ENCODE measurements around the gene VEZT. TPM values are rescaled to one million over a fixed set of nuclear protein-coding genes. Genes with fewer than 3 reads are reported as not detected.
"Not testable (repeated sequence)": the region's sequence is repeated elsewhere in the genome, so short reads cannot be mapped to it uniquely, and the experiment has no call there.

The VEZT gene
- total RNA-seq, 2 donors from 2014 or later: 46.4 to 54.9 TPM

DNA sequence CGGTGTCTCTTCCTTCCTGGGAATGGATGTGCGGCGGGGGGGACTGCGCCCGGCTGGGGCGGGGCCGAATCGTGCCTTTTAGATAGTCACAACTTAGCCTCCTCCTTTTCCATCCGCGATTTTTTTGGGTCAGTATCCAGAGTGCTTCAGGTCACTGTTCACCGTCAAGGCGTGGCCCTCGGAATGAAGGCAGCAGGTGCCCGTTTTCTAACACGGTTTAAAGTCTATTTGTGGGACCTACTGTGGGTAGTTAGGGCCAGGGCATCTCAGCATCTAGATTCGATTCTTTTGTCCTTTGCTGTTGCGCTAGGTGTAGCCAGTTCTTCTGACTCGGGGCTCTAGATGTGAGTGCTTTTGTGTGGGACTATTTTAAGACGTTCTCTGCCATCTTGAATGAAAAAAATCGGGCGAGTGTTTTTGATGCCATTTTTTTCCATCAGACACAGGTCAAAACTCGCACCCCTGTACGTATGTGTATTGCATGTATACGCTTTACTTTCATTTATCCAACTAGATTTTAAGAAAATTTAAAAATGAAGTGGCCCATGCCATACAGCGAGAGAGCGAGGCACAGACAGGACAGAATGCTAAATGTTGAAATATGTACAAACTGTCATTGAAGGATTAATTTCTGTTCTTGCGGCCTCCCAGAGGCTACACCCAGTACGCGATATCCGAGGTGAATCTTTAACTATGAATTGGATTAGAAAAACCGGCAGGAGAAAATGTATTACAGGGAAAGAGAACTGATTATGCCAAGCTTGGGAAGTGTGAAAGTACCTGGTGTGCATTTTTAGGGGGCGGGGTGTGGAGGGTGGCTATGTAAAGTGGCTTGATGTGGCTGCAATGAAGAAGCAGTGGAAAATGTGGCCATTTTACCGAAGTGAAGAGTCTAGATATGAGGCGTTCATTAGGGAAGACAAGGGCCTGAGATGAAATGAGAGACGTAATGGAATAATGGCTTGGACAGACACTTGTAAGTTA lies 835 bp downstream of the VEZT start:
- Mint-ChIP-seq H3K4me1 (peaks cover 24% of the 10 kb centered on the region), H3K27me3 (peaks cover 7% of the 10 kb centered on the region), H3K4me3 (peak overlapping the region; percentile 100), H3K36me3 (ENCODE audit: low read depth) (peaks cover 5% of the 10 kb centered on the region), H3K27ac (peak overlapping the region; percentile 99)
- DNase-seq: peak in 1 of 3 donors; percentile 18
- peak; percentile 5 for ATAC-seq
- no peaks in the 10 kb centered on the region for H3K9me3 ChIP-seq (ENCODE audit: control insufficient read depth, low read length, poor library complexity, severe bottlenecking)

- peaks cover 4% of the 10 kb centered on the region for H3K27me3 Mint-ChIP-seq
- H3K9me3 ChIP-seq (ENCODE audit: control insufficient read depth, low read length, poor library complexity, severe bottlenecking): no peaks in the 10 kb centered on the region
- no peak overlapping the region for H3K27ac Mint-ChIP-seq
- peaks cover 11% of the 10 kb centered on the region for H3K36me3 Mint-ChIP-seq (ENCODE audit: low read depth)
- H3K4me3 Mint-ChIP-seq: peak overlapping the region; percentile 65
- ATAC-seq: no peak
- H3K4me1 Mint-ChIP-seq: peaks cover 29% of the 10 kb centered on the region
- no peak for DNase-seq
Measured at GRCh38 chr12:95220190-95220589, 2.6 kb downstream of the VEZT start.

GRCh38 chr12:95220726-95221125 lies 3.1 kb downstream of the VEZT start:
- no peaks in the 10 kb centered on the region for H3K9me3 ChIP-seq (ENCODE audit: control insufficient read depth, low read length, poor library complexity, severe bottlenecking)
- Mint-ChIP-seq H3K4me3 (peak overlapping the region; percentile 65), H3K27ac (no peak overlapping the region), H3K27me3 (no peaks in the 10 kb centered on the region), H3K4me1 (peaks cover 28% of the 10 kb centered on the region), H3K36me3 (ENCODE audit: low read depth) (peaks cover 11% of the 10 kb centered on the region)
- ATAC-seq (no peak), DNase-seq (no peak)

- ATAC-seq (no peak), DNase-seq (no peak)
- Mint-ChIP-seq H3K4me1 (peaks cover 21% of the 10 kb centered on the region), H3K36me3 (ENCODE audit: low read depth) (peaks cover 6% of the 10 kb centered on the region), H3K4me3 (peak overlapping the region; percentile 12), H3K27ac (no peak overlapping the region), H3K27me3 (no peaks in the 10 kb centered on the region)
- H3K9me3 ChIP-seq (ENCODE audit: control insufficient read depth, low read length, poor library complexity, severe bottlenecking): no peaks in the 10 kb centered on the region
Measured at GRCh38 chr12:95224202-95225170, 6.9 kb downstream of the VEZT start.

DNA sequence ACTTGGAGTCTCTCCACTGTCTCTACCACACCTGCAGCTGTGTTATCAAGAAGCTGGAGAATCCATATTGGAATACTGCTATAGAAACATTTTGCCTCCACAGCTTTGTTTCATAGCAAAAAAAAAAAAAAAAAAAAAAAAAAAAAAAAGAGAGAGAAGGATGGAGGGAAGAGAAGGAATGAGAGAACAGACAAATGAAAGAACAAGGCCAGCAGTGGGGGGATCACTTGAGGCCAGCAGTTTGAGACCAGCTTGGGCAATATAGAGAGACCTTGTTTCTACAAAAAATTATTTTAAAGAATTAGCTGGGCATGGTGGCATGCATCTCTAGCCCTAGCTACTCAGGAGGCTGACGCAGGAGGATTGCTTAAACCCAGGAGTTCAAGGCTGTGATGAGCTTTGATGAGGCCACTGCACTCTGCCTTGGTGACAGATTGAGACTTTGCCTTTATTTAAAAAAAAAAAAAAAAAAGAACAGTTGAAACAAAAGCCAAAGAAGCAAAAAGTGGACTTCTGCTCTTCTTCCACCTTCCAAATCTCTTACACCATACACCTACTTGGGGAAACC lies 8.1 kb downstream of the VEZT start:
- H3K9me3 ChIP-seq (ENCODE audit: control insufficient read depth, low read length, poor library complexity, severe bottlenecking): no peaks in the 10 kb centered on the region
- Mint-ChIP-seq H3K4me3 (no peak overlapping the region), H3K27me3 (no peaks in the 10 kb centered on the region), H3K36me3 (ENCODE audit: low read depth) (peaks cover 6% of the 10 kb centered on the region), H3K4me1 (peaks cover 16% of the 10 kb centered on the region), H3K27ac (no peak overlapping the region)
- ATAC-seq: no peak
- no peak for DNase-seq

GRCh38 chr12:95227818-95228356 lies 10.3 kb downstream of the VEZT start:
- DNase-seq (no peak), ATAC-seq (no peak)
- H3K9me3 ChIP-seq (ENCODE audit: control insufficient read depth, low read length, poor library complexity, severe bottlenecking): no peaks in the 10 kb centered on the region
- Mint-ChIP-seq H3K27me3 (no peaks in the 10 kb centered on the region), H3K4me3 (no peak overlapping the region), H3K36me3 (ENCODE audit: low read depth) (peaks cover 6% of the 10 kb centered on the region), H3K27ac (no peak overlapping the region), H3K4me1 (peaks cover 21% of the 10 kb centered on the region)

- Mint-ChIP-seq H3K36me3 (ENCODE audit: low read depth) (peaks cover 6% of the 10 kb centered on the region), H3K27me3 (no peaks in the 10 kb centered on the region)
Measured at GRCh38 chr12:95228617-95229016, 11.0 kb downstream of the VEZT start.

GRCh38 chr12:95229636-95230035 lies 12.0 kb downstream of the VEZT start:
- H3K27me3 Mint-ChIP-seq: no peaks in the 10 kb centered on the region

More at GRCh38 chr12:95228617-95229016, 11.0 kb downstream of the VEZT start:
- DNase-seq (no peak), ATAC-seq (no peak)
- peaks cover 24% of the 10 kb centered on the region for H3K4me1 Mint-ChIP-seq
- no peaks in the 10 kb centered on the region for H3K9me3 ChIP-seq (ENCODE audit: control insufficient read depth, low read length, poor library complexity, severe bottlenecking)
- no peak overlapping the region for H3K4me3 Mint-ChIP-seq
- no peak overlapping the region for H3K27ac Mint-ChIP-seq

DNA sequence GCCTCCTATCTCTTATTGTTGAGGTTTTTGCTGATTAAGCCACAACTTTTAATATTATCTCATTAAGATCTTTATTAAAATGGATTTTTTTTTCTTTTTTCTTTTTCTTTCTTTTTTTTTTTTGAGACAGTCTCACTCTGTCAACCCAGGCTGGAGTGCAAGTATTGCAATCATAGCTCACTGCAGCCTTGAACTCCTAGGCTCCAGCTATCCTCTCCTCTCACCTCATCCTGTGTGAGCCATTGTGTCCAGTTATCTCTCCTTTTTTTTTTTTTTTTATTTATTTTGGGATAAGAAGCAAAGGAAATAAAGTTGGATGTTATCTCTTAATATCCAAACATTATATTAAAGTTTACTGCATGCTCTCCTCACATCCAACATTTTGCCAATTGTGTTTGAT lies 12.7 kb downstream of the VEZT start:
- H3K9me3 ChIP-seq (ENCODE audit: control insufficient read depth, low read length, poor library complexity, severe bottlenecking): no peaks in the 10 kb centered on the region
- Mint-ChIP-seq H3K27me3 (no peaks in the 10 kb centered on the region), H3K27ac (no peak overlapping the region), H3K36me3 (ENCODE audit: low read depth) (peaks cover 2% of the 10 kb centered on the region), H3K4me3 (no peak overlapping the region), H3K4me1 (peaks cover 19% of the 10 kb centered on the region)
- DNase-seq (no peak), ATAC-seq (no peak)

More at GRCh38 chr12:95229636-95230035, 12.0 kb downstream of the VEZT start:
- Mint-ChIP-seq H3K36me3 (ENCODE audit: low read depth) (peaks cover 4% of the 10 kb centered on the region), H3K27ac (no peak overlapping the region), H3K4me3 (no peak overlapping the region), H3K4me1 (peaks cover 23% of the 10 kb centered on the region)
- DNase-seq (no peak), ATAC-seq (no peak)
- no peaks in the 10 kb centered on the region for H3K9me3 ChIP-seq (ENCODE audit: control insufficient read depth, low read length, poor library complexity, severe bottlenecking)

DNA sequence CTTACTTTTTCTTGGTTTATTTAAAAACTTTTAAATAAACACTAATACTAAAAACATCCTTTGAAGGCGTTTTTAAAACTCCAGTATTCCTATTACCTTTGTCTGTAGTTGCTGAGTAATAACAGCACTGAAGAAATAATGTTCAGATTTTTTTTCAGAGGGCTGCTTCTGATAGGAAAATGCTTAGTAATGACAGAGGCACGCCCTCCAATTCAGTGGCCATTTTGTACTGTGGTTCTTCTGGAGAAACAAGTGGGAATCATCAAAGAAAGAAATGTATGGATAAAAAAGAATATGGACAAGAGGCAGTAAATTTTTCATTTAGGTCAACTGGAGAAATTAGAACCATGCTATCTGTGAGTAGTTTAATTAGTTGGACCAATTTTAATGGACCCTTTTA lies 13.6 kb downstream of the VEZT start:
- no peaks in the 10 kb centered on the region for H3K9me3 ChIP-seq (ENCODE audit: control insufficient read depth, low read length, poor library complexity, severe bottlenecking)
- no peak overlapping the region for H3K4me3 Mint-ChIP-seq
- peaks cover 19% of the 10 kb centered on the region for H3K4me1 Mint-ChIP-seq
- ATAC-seq: no peak
- H3K36me3 Mint-ChIP-seq (ENCODE audit: low read depth): peaks cover 2% of the 10 kb centered on the region
- no peaks in the 10 kb centered on the region for H3K27me3 Mint-ChIP-seq
- DNase-seq: no peak
- H3K27ac Mint-ChIP-seq: no peak overlapping the region

GRCh38 chr12:95234187-95234586 lies 16.6 kb downstream of the VEZT start:
- not testable (repeated sequence) for H3K27ac Mint-ChIP-seq; DNase-seq; H3K36me3 Mint-ChIP-seq (ENCODE audit: low read depth); ATAC-seq; H3K9me3 ChIP-seq (ENCODE audit: control insufficient read depth, low read length, poor library complexity, severe bottlenecking); H3K4me3 Mint-ChIP-seq; H3K27me3 Mint-ChIP-seq
- peaks cover 24% of the 10 kb centered on the region for H3K4me1 Mint-ChIP-seq

DNA sequence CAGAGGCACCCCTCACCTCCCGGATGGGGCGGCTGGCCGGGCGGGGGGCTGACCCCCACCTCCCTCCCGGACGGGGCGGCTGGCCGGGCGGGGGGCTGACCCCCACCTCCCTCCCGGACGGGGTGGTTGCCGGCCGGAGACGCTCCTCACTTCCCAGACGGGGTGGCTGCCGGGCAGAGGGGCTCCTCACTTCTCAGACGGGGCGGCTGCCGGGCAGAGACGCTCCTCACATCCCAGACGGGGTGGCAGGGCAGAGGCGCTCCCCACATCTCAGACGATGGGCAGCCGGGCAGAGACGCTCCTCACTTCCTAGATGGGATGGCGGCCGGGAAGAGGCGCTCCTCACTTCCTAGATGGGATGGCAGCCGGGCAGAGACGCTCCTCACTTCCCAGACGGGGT lies 18.0 kb downstream of the VEZT start:
- H3K27ac Mint-ChIP-seq; H3K9me3 ChIP-seq (ENCODE audit: control insufficient read depth, low read length, poor library complexity, severe bottlenecking); H3K27me3 Mint-ChIP-seq; DNase-seq; ATAC-seq; H3K36me3 Mint-ChIP-seq (ENCODE audit: low read depth); H3K4me3 Mint-ChIP-seq: not testable (repeated sequence)
- H3K4me1 Mint-ChIP-seq: peaks cover 31% of the 10 kb centered on the region
